HG03469 (cell line): ENCODE data around the gene XDH.

Source experiments
- ATAC-seq: cut with Tn5 transposase; IDR thresholded peaks from one replicate; pipeline ENCODE4 v1.9.1; 2021; ENCODE audit warnings: mild to moderate bottlenecking, moderate library complexity, moderate number of reproducible peaks; ENCODE audit not compliant: unreplicated experiment

Gene XDH

GRCh38 chr2:31404302-31404701 lies 10.2 kb downstream of the XDH start:
- ATAC-seq: no peak

- ATAC-seq: no peak
Observed at GRCh38 chr2:31402388-31402787, 12.2 kb downstream of the XDH start.

GRCh38 chr2:31401580-31401979 lies 13.0 kb downstream of the XDH start:
- ATAC-seq: no peak

- no peak for ATAC-seq
Observed at GRCh38 chr2:31398881-31399280, 15.7 kb downstream of the XDH start.

DNA sequence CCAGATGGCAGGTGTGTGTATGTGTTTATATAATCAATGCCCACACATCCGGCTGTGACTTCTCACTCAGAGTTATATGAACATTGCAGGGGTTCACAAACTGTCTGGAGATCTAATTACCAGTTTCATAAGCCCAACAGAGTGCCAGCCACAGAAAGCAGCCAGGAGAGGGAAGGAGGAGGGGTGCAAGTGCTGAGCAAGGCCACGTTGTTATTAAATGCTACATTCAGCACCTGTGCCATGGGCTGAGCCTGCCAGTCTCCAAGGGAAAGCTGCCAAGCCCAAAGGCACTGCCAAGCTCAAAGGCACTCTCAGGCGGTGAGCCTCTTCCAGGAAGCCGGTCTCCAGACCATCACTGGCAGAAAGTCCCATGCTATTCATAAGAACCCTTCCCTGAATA lies 17.4 kb downstream of the XDH start:
- ATAC-seq: no peak

DNA sequence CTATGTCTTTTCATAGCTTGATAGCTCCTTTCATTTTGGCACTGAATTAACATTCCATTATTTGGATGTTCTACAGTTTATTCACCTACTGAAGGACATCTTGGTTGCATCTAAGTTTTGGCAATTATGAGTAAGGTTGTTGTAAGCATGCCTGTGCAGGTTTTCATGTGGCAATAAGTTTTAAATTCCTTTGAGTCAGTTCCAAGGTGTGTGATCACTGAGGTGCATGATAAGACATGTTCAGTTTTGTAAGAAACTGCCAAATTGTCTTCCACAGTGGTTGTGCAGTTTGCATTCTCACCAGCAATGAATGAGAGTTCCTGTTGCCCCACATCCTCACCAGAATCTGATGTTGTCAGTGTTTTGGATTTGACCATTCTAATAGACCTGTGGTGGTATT lies 24.2 kb downstream of the XDH start:
- no peak for ATAC-seq

GRCh38 chr2:31388736-31389135 lies 25.8 kb downstream of the XDH start:
- no peak for ATAC-seq

DNA sequence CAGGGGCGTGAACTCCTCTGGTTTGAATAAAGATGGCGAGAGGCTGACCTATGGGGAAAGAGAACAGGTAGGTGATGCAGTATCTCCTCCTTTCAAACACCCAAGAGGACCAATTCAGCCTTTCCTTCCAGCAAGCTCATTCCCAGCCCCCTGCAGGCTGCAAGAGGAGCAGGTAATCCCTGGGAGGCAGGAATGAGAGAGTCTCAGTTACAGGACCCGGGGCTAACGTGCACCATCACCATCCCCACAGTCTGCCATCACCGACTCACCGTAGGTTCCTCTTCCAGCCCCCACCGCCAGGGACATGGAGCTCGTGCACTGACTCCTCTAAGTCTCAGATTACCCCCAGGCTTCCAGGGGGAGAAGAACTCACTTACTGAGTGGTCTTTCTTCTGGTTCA lies 26.7 kb downstream of the XDH start:
- no peak for ATAC-seq

DNA sequence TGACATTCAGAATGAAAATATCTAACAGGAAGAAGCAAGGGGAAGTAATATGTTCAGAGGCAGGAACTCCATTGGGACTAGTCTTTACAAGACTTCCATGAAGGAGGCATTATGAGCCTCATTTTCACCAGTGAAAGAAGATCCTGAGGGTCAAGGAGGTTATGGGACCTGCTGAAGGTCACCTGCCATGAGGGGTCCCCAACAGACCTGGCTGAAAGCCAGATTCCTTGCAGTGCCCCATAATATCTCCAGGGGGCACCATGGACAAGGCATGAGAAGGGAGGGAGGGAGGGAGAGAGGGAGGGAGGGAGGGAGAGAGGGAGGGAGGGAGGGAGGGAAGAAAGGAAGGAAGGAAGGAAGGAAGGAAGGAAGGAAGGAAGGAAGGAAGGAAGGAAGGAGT lies 27.9 kb downstream of the XDH start:
- no peak for ATAC-seq

- no peak for ATAC-seq
Observed at GRCh38 chr2:31386172-31386571, 28.4 kb downstream of the XDH start.

GRCh38 chr2:31384771-31385276 lies 29.7 kb downstream of the XDH start:
- no peak for ATAC-seq

GRCh38 chr2:31384351-31384750 lies 30.2 kb downstream of the XDH start:
- ATAC-seq: no peak

DNA sequence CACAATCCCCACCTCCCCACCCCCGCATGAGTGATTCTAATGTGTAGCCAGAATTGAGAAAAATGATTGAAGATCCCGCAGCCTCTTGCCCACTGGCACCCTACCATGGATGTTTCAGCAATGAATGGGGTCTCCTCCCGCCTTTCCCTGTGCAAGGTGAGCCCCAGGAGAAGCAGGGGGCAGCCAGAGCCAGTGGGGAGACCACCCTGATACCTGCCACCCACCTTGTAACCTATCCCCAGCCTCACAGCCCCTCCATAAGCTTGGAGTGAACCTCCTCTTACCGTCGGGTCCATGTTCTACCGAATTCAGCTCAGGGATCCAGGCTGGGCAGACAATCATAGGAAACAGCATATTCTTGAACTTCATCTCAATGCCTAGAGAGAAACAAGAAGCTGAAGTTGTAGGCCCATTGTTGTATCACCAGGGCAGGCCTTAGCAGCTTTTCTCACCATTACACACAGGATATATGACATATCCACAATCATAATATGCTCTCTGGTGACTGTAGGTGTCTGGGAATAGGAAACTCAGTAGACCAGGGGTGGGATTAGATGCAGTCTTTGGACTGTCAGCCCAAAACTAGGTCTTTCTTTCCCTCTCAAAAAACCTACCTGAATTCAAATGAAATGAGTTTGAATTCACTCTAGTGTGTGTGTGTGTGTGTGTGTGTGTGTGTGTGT lies 30.9 kb downstream of the XDH start:
- ATAC-seq: no peak

DNA sequence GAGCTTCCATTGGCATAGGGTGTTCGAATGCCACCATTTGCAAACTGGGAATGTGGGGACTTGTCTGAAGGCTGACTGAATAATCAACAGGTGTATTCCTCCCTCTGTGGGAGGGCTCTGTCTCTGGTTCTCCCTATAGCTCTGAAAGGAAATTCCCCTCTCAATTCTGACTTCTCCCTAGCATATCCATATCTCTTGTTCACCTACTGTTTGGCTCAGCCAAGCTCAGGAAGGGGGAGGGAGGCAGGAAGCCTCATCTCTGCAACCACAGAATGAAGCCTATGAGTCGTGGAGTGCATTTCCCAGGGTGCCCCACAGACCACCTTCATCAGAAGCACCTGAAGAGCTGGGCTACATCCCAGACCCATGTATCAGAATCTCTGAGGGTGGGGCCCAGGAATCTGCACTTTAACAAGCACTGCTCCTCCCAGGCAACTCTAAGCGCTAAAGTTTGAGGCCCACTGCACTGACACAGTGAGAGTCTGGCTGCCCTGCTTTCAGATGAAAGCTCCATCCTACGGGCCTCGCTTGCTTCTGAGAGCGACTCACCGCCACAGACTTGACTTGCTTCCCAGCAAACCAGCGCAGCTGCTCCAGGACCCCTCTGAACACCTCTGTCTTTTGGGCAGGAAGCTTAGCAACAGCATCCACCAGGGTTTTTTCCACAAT lies 32.0 kb downstream of the XDH start:
- ATAC-seq: no peak

GRCh38 chr2:31381601-31382000 lies 32.9 kb downstream of the XDH start:
- ATAC-seq: no peak

GRCh38 chr2:31380243-31380642 lies 34.3 kb downstream of the XDH start:
- ATAC-seq: no peak

GRCh38 chr2:31379747-31380146 lies 34.8 kb downstream of the XDH start:
- no peak for ATAC-seq

GRCh38 chr2:31378791-31379501 lies 35.6 kb downstream of the XDH start:
- no peak for ATAC-seq

GRCh38 chr2:31378389-31378788 lies 36.2 kb downstream of the XDH start:
- ATAC-seq: no peak

GRCh38 chr2:31373127-31373526 lies 41.4 kb downstream of the XDH start:
- no peak for ATAC-seq

- ATAC-seq: no peak
Observed at GRCh38 chr2:31372097-31372496, 42.4 kb downstream of the XDH start.

- no peak for ATAC-seq
Observed at GRCh38 chr2:31371691-31372090, 42.9 kb downstream of the XDH start.
